HG03064 (cell line): ENCODE results near the gene ANKS1B.
"Not testable (repeated sequence)": the region's sequence is repeated elsewhere in the genome, so short reads cannot be mapped to it uniquely, and the experiment has no call there.

Experiments
- ATAC-seq: cut with Tn5 transposase; IDR thresholded peaks from one replicate; pipeline ENCODE4 v1.9.1; 2021; ENCODE audit warnings: low read depth; ENCODE audit not compliant: unreplicated experiment

The ANKS1B gene

DNA sequence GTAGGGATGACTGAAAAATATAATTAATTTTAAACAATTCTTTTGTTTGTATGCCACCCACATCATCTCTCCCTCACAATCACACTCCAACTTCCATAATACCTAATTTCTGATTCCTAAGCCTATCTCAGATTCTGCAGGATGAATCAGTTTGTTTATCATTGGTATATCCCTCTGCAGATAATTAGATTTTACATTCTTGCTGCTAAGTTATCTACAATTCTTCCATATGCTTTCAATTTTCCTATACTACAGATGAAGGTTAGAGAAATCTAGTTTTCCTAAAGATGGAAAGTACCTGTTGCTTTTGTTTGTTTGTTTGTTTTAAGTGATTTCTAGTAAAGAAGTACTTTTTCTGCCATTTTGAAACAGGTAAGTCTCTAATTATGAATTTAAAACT lies 105.3 kb downstream of the ANKS1B start:
- no peak for ATAC-seq

DNA sequence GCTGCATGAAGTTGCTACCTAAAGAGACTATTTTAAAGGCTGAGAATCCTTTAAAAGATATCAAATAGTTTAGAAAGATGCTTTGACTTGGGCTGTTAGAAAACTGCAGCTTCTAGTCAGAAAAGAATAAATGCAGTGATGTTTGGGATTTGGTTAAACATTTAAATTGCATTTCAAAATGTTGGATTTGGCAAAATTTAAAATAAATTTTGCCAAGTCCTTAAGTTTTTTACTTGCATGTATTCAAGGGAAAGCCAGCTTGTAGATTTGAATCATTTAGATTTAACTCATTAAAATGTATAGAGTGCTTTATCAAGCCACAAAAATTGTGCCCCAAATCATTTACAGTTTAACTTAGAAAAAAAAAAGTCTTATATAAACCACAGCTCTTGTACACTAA lies 109.7 kb downstream of the ANKS1B start:
- no peak for ATAC-seq

- no peak for ATAC-seq
These were observed 114.7 kb downstream of the ANKS1B start for GRCh38 chr12:99870085-99870484.

GRCh38 chr12:99861731-99862130 lies 123.0 kb downstream of the ANKS1B start:
- no peak for ATAC-seq

DNA sequence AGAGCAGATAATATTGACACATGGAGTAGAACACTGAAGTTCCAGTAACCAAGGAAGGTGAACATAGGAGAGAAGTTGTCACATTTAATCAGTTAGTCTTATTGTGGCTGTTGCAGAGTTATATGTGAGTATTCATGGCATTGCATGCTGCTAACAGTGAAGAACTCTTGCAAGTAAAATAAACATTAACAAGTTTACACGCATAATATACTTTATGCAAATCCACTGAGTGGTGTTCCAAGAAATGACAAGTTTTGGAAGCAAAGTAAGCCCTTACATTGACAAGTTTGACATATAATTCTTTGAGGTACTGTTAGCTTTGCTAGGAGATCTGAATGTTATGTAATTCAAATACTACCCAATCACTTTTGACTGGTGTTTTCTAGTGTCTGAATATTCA lies 125.6 kb downstream of the ANKS1B start:
- ATAC-seq: no peak

GRCh38 chr12:99852666-99853065 lies 132.1 kb downstream of the ANKS1B start:
- no peak for ATAC-seq

DNA sequence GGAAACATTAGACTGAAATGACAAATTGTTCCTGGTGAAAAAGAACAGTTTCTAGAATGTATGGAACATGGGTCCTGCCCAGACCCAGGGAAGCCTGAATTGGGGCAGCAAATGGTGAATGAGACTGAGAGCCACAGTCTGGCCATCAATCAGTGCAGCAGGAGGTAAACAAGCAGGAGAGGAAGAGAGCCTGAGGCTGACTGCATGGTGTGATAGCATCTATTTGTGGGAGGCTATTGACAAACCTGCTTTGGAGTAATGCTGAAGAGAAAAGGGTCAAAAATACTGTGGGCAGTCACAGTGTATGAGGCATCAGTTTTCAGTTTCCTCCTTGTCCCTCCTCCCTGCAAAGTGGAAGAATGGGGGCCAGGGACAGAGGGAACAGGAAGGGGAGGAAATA lies 136.8 kb downstream of the ANKS1B start:
- ATAC-seq: no peak

DNA sequence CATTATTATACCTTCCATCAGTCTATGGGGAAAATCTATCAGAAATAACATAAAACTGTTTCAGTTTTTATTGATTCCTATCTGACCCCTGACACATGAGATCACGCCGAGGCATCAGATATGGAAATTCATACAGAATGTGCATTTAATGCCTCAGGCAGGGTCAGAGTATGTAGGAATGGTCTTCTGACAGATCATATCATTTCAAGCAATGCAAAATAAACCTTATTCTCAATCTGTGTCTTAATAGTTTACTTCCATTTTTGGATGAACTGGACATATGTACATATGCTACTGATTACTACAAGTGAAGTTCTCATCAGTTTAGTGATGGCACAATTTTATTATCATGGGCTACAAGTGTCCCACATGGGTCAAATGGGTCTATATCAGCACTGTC lies 150.0 kb downstream of the ANKS1B start:
- no peak for ATAC-seq

DNA sequence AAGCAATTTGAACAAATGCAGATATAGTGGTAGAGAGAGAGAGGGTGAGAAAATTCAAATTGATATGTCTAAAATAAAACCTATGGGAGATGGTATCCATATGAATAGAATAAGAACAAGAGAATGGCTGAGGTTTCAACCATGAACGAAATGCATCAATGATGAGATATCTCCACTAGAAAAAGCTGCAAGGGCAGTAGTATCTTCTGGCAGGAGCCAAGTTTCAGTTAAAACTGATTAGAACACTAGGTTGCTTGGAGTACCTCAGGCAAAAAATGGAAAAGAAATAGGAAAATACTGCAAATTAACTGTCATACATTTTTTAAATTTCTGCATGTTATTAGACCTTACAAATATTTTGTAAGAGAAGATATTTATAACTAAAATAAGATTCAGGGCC lies 151.3 kb downstream of the ANKS1B start:
- ATAC-seq: no peak

DNA sequence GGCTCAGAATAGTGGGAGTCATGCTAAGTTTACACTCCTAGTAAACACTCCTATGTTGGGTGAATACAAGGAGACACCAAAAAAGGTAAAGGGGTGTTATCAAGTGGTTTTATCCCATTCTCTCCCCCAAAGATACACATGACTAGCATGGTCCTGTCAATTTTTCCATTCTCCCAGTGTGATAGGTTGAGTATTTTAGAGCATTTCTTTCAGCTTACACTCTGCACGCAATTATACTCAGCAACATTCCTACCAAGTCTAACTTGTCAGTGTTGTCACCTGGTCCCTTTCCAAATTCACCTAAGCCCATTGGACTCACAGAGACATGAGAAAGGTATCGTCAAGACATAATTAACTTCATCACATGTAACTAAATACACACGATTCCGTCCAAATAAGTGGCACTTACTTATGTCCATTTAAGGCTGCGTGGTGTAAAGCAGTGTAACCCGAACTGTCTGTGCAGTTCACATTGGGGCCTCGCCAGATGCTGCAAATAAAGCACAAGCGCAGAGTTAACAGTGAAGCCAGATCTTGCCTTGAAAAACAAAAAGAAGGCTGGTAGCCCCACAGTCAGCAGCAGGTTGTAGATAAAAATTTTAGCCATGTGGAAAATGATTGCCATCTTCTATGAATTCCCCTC lies 159.7 kb downstream of the ANKS1B start:
- no peak for ATAC-seq

GRCh38 chr12:99822273-99822672 lies 162.5 kb downstream of the ANKS1B start:
- ATAC-seq: no peak

GRCh38 chr12:99810718-99811593 lies 173.8 kb downstream of the ANKS1B start:
- no peak for ATAC-seq

GRCh38 chr12:99809909-99810308 lies 174.8 kb downstream of the ANKS1B start:
- ATAC-seq: no peak

- ATAC-seq: no peak
These were observed 178.4 kb downstream of the ANKS1B start for GRCh38 chr12:99806304-99806703.

DNA sequence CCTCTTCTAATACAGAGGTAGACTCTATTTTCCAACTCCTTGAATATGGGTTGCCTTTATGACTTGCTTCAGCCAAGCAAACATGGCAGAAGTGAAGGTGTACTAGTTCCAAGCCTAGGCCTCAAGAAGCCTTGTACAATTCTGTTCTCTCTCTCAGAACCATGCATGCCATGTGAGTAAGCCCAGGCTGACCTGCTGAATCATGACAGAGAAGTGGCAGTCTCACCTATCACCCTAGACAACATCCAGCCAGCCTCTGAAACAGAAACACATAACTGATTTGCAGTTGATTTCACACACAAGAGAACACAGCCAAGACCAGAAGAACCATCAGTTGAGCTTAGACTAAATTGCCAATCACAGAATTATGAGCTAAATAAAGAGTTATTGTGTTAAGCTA lies 180.0 kb downstream of the ANKS1B start:
- no peak for ATAC-seq

GRCh38 chr12:99800605-99801004 lies 184.1 kb downstream of the ANKS1B start:
- ATAC-seq: no peak

GRCh38 chr12:99797931-99798330 lies 186.8 kb downstream of the ANKS1B start:
- ATAC-seq: not testable (repeated sequence)

GRCh38 chr12:99783421-99783820 lies 201.3 kb downstream of the ANKS1B start:
- ATAC-seq: no peak

- ATAC-seq: no peak
These were observed 212.5 kb downstream of the ANKS1B start for GRCh38 chr12:99772274-99772673.

DNA sequence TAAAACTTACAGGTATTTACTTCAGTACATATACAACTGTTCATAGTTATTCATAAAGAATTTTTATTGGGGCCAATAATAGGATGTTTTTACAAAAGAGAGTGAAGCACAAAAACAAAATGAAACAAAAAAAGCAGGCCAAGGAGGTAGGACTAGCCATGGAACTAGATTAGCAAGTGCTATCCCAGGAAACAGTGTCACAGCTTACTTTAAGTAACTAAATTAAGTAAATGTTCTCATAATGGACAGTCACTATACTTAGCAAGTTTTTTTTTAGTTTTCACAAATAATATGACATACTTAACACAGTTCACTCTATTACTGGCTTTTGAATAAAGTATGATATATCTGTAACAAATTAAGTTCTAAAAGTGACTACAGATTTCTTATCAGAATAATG lies 213.1 kb downstream of the ANKS1B start:
- no peak for ATAC-seq

GRCh38 chr12:99769396-99769980 lies 215.2 kb downstream of the ANKS1B start:
- ATAC-seq: no peak

DNA sequence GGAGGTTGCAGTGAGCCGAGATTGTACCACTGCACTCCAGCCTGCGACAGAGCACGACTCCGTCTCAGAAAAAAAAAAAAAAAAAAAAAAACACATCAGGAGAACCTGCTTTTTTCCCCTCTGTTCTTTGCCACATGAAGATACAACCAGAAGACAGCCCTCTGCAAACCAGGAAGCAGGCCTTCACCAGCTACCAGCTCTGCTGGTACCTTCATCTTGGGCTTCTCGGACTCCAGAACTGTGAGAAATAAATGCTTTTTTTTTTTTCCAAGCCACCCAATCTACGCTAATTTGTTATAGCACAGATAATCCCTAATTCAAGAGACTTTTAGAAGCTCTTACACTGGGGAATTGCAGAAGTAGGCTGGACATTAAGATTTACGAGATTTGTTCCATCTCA lies 216.0 kb downstream of the ANKS1B start:
- no peak for ATAC-seq
